ENCODE results near the gene COLEC12.

COLEC12 gene

DNA sequence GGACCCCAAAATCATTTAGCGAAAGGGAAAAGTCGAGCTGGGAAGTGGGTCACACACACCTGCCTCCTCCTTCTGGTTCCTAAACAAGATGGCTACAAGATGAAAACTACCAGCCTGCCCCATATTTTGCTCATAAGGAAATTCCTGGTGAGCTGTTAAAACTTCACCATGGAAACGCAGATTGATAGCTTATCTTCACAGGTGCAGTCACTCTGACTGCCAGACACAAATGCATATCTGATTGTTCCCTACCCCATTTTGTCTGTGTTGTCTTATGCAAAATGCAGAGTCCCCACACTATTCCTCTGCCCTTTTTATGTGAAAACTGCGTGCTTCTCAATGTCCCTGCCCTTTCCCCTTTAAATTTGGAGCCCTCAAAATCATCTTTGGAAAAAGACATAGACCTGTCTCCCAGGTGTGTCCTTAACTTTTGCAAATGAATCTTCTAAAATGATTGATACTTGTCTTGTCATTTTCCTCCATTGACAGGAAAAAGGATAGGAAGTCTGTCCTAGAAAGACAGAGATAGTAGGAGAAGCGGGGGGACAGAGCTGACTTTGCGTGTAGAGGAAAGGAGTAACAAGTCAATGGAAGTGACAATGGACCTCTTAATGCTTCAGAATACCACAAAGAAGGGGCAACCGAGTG lies 193.8 kb downstream of the COLEC12 start:
- H3K4me3 ChIP-seq (replicated peaks; ENCODE audit: low read depth, low read length) = no peak overlapping the region
- no peak for DNase-seq (ENCODE audit: low read depth)
- TF ChIP-seq, protein P1, sequence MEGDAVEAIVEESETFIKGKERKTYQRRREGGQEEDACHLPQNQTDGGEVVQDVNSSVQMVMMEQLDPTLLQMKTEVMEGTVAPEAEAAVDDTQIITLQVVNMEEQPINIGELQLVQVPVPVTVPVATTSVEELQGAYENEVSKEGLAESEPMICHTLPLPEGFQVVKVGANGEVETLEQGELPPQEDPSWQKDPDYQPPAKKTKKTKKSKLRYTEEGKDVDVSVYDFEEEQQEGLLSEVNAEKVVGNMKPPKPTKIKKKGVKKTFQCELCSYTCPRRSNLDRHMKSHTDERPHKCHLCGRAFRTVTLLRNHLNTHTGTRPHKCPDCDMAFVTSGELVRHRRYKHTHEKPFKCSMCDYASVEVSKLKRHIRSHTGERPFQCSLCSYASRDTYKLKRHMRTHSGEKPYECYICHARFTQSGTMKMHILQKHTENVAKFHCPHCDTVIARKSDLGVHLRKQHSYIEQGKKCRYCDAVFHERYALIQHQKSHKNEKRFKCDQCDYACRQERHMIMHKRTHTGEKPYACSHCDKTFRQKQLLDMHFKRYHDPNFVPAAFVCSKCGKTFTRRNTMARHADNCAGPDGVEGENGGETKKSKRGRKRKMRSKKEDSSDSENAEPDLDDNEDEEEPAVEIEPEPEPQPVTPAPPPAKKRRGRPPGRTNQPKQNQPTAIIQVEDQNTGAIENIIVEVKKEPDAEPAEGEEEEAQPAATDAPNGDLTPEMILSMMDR (IDR thresholded peaks at IDR 0.05; ENCODE audit: low read length, missing control alignments) = no peak

DNA sequence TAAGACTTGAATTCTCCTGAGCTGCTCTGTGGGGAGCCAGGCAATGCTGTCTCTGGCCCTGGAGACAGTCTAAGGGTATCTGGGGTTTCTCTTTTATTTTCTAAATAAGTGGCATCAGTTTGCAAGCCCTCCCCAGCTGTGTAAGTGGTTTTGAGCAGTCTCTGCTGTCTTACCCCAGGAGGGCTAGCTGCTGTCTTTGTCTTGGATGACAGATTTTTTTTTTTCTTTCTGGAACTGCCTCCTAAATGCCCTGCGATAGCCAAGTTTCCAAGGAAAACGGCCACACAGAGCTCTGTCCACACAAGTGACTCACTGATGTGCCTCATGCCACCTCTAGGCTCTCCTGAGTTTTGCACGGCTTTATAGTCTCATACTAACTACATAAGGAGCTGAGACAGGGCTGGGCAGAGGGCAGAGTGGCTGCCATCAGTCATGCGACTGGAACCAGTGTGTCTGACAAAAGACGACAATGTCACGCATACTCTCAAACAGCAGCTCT lies 195.4 kb downstream of the COLEC12 start:
- H3K4me3 ChIP-seq (replicated peaks; ENCODE audit: low read depth, low read length) = no peak overlapping the region
- DNase-seq (ENCODE audit: low read depth) = no peak
- TF ChIP-seq, protein P1 (IDR thresholded peaks at IDR 0.05; ENCODE audit: low read length, missing control alignments) = no peak

DNA sequence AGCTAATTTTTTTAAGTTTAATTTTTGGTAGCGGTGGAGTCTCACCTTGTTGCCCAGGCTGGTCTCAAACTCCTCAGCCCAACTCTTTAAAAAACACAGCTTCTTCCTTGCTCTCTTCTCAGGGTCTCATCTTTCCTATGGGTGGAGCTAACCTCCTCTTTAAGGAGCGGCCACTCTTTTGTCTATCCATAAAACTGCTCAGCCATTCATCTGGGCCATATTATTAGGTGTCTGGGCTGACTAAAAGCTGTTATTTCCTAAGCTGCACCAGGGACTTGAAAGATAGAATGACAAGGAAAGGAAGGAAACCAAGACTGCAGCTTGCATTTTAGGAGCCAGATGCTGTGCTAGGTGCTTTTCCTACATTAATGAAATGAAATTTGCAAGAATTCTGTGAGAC lies 196.9 kb downstream of the COLEC12 start:
- TF ChIP-seq, protein P1 (IDR thresholded peaks at IDR 0.05; ENCODE audit: low read length, missing control alignments) = no peak
- no peak overlapping the region for H3K4me3 ChIP-seq (replicated peaks; ENCODE audit: low read depth, low read length)
- DNase-seq (ENCODE audit: low read depth) = no peak

DNA sequence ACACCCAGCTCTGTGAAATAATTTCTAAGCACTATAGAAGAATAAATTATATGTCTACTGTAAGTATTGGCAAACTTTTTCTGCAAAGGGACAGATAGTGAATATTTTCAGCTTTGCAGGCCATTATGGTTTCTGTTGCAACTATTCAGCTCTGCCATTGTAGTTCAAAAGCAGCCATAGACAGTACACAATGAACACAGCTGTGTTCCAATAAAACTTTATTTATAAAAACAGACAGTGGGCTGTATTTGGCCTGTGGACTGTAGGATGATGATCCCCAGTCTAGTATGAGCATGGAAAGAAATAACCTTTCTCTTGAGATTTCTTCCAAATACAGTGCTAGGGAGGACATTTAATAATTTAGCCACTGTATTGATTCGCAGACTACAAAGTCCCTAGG lies 197.5 kb downstream of the COLEC12 start:
- H3K4me3 ChIP-seq (replicated peaks; ENCODE audit: low read depth, low read length) = no peak overlapping the region
- DNase-seq (ENCODE audit: low read depth) = no peak
- TF ChIP-seq, protein P1 (IDR thresholded peaks at IDR 0.05; ENCODE audit: low read length, missing control alignments) = no peak

DNA sequence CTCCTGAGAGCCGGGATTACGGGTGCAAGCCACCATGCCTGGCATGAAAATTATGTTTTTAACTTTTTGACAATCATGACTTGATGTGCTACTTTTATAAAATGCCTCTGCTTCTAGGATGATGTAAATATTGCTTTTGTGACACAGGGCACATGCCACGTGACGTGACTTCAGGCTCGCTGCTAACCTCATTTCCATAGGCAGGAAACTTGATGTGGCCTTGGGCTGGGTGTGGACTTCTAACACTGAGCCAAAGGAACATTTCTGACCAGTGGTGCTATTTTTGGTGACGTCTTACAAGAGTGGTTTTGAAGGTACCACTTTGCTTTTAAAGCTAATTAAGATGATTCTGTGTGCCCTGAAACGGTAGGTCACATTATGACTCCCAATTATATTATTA lies 198.4 kb downstream of the COLEC12 start:
- DNase-seq (ENCODE audit: low read depth) = no peak
- TF ChIP-seq, protein P1 (IDR thresholded peaks at IDR 0.05; ENCODE audit: low read length, missing control alignments) = no peak
- no peak overlapping the region for H3K4me3 ChIP-seq (replicated peaks; ENCODE audit: low read depth, low read length)

DNA sequence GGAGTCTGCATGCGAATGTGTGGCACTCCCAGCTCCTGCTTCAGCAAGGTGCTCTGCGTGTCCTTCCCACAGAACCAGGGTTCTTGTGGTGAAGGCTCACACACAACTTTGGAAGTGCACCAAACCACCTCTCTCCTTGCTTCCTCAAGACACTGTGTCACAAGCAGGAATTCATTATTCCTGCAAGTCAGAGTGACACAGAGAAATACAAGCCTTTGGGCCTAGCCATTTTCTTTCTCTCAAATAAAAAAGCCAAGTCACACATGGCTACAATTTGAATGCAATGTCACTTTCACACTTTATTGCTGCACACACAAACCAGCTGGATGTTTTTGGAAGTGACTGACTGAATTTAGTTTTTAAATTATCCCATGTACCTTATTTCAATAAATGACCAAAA lies 202.6 kb downstream of the COLEC12 start:
- no peak for DNase-seq (ENCODE audit: low read depth)
- TF ChIP-seq, protein P1 (IDR thresholded peaks at IDR 0.05; ENCODE audit: low read length, missing control alignments) = no peak
- H3K4me3 ChIP-seq (replicated peaks; ENCODE audit: low read depth, low read length) = no peak overlapping the region
